Kidney tubule cell (primary cell): Measurements from ENCODE around the gene B4GALT6.
"Not testable (repeated sequence)": the region's sequence is repeated elsewhere in the genome, so short reads cannot be mapped to it uniquely, and the experiment has no call there.

Experiments
- DNase-seq: peaks from one replicate; pipeline ENCODE4 v3.0.0-alpha.2; 2018; ENCODE audit warnings: low spot score

Gene B4GALT6

GRCh38 chr18:31684279-31685096 is at the start of gene B4GALT6:
TSS of gene B4GALT6 (minus strand) at chr18:31684581. CDS start at chr18:31684426, 155 bp downstream.
- peak; percentile 51 for DNase-seq

DNA sequence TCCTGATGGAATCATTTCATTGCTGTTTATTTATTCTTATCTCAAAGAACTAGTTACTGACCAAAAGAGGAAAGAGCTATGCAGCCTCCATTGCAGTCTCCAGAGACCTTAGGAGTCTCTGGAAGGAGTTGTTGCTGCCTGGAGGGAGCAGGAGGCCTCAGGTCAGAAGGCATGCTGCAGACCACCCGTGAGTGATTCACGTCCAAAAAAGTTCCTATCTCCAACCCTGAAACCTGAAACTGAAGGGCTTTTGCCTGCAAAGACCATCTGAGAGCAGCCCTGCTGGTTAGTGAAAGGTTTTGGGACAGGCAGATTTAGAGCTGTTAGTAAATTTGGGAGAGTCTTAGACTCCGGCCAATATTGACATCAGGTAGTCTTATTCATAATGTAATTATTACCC is 47.2 kb upstream of the B4GALT6 start:
- DNase-seq, result no peak

DNA sequence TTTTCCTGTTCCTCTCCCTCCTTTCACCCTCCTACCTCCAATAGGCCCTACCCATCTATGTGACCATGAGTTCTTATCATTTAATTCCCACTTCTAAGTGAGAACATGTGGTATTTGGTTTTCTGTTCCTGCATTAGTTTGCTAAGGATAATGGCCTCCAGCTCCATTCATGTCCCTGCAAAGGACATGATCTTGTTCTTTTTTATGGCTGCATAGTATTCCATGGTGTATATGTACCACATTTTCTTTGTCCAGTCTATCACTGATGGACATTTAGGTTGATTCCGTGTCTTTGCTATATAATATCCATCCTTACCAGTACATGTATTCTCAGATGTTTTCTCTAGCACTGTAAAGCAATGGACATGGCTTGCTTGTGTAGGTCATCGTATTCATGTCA is 44.8 kb upstream of the B4GALT6 start:
- not testable (repeated sequence) for DNase-seq

DNA sequence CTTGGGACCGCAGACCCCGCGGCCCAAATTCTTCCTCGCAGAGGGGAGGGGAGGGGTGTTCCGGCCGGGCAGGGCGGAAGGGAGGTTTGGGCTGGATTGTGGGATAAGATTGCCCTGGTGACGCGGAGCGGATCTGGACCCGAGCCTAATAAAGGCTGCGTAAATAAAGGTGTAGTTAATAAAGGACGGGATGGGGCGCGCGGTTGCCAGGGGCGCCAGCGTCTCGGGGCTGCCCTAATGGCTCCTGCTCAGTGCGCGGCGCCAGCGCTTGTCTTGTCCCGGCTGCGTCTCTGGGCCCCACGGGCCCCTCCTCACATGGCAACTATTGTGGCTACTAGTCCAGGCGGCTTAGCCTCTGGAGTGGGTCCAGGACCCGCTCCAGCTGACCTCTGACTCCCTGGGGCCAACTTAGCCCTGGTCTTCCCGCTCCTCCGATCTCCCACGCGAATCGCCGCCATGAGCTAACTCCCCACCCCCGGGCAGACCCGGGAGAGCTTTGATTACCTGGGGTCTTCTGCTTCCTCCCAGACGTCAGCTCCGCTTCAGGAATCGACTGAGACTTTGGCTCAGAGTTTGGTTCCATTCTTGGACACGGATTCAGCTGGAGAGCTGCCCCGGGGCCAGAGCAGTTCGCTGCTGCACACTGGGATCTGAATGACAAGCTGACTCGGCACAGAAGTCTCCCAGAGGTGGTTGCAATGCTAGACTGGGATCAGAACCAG is 39.8 kb upstream of the B4GALT6 start:
- peak; percentile 13 for DNase-seq

- DNase-seq, result no peak
Measured at GRCh38 chr18:31723639-31723989, 39.2 kb upstream of the B4GALT6 start.

GRCh38 chr18:31722369-31722957 is 38.1 kb upstream of the B4GALT6 start:
- peak; percentile 84 for DNase-seq

DNA sequence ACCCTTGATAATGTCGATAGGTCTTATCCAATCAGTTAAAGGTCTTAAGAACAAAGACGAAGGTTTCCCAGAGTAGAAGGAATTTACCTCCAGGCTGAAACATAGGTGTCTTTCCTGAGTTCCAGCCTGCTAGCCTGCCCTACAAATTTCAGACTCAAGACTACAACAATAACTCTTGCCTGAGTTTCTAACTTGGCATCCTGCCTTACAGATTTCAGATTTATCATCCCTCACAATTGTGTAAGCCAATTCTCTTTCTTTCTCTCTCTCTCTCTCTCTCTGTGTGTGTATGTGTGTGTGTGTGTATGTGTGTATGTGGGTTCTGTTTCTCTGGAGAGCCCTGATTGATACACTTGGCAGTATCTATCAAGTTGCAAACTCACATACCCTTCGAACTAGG is 37.2 kb upstream of the B4GALT6 start:
- no peak for DNase-seq

DNA sequence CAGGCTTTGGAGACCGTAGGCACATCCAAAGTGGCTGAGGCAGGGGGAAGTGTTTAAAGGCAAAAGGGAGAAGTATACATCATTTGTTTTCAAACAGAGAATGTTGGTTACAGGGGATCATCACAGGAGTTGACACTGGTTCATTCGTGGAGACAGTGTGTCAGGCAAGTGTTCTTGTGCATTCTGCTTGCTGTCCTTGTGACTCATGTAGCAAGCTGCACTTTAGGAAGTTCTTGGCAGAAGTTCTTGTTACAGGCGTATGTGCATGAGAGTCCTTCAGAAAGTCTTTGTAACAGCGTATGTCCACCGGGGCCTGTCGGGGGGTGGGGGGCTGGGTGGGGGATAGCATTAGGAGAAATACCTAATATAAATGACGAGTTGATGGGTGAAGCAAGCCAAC is 36.5 kb upstream of the B4GALT6 start:
- no peak for DNase-seq

GRCh38 chr18:31719363-31720006 is 35.1 kb upstream of the B4GALT6 start:
- DNase-seq, result no peak

- DNase-seq, result no peak
Measured at GRCh38 chr18:31718386-31718785, 34.0 kb upstream of the B4GALT6 start.

- peak; percentile 30 for DNase-seq
Measured at GRCh38 chr18:31716362-31716761, 32.0 kb upstream of the B4GALT6 start.

GRCh38 chr18:31711365-31712172 is 27.2 kb upstream of the B4GALT6 start:
- no peak for DNase-seq

DNA sequence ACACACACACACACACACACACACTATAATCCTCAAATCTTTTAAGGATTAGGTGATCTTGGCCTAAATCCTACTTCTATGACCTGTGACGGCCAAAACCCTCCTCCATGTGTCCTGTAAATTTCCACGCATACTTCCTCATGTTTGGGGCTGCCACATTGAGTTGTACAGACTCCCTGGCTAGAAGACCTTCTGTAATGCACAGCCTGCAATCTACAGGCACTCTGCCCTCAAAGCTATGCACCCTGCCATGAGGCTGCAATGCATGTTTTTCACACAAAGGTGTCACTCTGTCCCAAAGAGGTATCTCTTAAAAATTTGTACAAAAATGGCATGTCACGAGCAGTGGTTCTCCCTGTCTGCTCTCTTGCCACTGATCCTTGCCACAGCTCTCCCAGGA is 26.4 kb upstream of the B4GALT6 start:
- no peak for DNase-seq

DNA sequence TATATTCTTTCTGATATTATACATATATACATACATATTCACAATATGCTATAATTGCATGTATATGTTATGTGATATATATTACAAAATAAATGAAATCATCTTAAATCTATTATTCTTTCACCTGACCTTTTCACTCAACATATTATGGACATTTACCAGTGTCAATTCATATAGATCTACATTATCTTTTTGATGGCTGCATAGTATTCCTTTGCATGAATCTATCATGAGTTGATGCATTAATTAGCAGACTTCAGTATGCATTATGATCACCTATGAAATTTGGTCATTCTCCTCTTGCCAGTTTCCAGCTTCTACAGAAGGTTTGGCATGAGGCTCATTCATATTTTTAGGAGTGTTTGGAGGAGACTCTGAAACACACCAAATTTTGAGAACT is 23.4 kb upstream of the B4GALT6 start:
- DNase-seq, result no peak

- DNase-seq, result no peak
Measured at GRCh38 chr18:31702449-31702848, 18.1 kb upstream of the B4GALT6 start.

DNA sequence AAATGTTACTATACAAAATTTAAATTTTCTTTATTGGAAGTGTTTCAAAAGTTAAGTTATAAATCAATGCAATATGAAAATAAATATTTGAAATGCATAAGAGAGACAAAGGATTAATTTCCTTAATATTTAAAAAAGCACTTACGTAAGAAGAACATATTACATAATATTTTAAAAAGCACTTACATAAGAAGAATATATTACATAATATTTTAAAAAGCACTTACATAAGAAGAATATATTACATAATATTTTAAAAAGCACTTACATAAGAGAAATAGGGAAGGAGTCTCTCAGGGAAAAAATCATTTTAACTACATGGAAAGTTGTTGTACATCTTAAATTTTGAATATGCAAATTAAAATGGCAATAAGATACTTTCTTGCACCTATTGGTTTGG is 17.4 kb upstream of the B4GALT6 start:
- DNase-seq, result no peak

DNA sequence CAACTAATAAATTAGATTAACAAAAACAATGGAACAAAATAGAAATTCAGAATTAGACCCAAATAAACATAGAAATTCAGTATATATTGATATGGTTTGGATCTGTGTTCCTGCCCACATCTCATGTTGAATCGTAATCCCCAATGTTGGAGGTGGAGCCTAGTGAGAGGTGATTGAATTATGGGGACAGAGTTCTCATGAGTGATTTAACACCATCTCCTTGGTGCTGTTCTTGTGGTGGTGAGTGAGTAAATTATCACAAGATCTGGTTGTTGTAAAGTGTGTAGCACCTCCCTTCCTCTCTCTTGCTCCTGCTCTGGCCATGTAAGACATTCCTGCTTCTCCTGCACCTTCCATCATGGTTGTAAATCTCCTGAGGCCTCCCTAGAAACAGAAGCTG is 16.6 kb upstream of the B4GALT6 start:
- DNase-seq, result no peak

GRCh38 chr18:31697351-31698298 is 13.2 kb upstream of the B4GALT6 start:
- no peak for DNase-seq

DNA sequence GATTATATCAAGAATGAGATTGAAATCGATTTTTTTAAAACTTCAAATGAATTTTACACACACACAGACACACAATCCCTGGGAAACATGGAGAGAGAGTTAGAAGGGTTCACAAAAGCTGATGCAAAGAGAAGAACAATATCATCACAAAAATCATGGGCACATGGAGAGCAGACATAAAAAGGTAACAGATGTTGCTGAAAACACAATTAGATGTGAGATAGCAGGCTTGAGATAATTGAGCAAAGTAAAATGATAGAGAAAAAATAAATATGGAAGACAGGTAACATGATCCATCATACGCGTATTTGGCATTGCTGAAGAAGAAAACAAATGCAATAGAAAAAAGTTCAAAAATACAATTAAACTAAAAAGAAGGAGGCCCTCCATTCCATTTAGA is 11.6 kb upstream of the B4GALT6 start:
- DNase-seq, result no peak

DNA sequence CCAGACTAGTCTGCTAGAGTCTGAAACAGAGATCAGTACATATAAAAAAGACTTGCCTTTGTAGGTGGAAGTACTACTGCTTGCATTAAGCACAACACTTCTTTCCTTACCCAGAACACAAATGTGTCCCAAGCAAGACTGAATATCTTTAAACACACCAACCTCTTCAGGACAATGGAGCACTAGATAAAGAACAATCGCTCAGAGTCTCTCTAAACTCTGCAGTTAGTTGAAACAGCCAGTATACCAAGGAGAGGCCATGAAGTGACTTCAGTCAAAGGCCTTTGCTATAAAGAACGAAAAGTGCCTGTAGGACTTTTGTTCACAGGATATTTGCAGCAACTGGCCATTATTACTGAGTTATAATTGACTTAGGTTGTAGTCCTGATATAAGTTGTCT is 9.9 kb upstream of the B4GALT6 start:
- no peak for DNase-seq

- no peak for DNase-seq
Measured at GRCh38 chr18:31688606-31689005, 4.2 kb upstream of the B4GALT6 start.
